HL-60 (cell line): ENCODE data around the gene ATP8A2.

ENCODE experiments used
- GABPA ChIP-seq: IDR thresholded peaks from 2 replicates; pipeline ENCODE4 v1.6.1; 2012; ENCODE audit warnings: low read depth
- POLR2AphosphoS5 ChIP-seq: IDR thresholded peaks from 2 replicates; pipeline ENCODE4 v1.6.1; 2012; ENCODE audit warnings: low read depth
- SPI1 ChIP-seq: IDR thresholded peaks from 2 replicates; pipeline ENCODE4 v1.6.1; 2012; ENCODE audit warnings: low read depth, mild to moderate bottlenecking, borderline replicate concordance
- TF ChIP-seq, protein P1 (sequence below): IDR thresholded peaks from one replicate; pipeline ENCODE4 v1.5.1; 2011; ENCODE audit warnings: low read length, control low read depth, inconsistent platforms; ENCODE audit not compliant: insufficient read depth
- TF ChIP-seq, protein P2 (sequence below): IDR thresholded peaks from 2 replicates; pipeline ENCODE4 v1.6.1; 2012; ENCODE audit warnings: low read depth; ENCODE audit not compliant: insufficient replicate concordance

DNA sequence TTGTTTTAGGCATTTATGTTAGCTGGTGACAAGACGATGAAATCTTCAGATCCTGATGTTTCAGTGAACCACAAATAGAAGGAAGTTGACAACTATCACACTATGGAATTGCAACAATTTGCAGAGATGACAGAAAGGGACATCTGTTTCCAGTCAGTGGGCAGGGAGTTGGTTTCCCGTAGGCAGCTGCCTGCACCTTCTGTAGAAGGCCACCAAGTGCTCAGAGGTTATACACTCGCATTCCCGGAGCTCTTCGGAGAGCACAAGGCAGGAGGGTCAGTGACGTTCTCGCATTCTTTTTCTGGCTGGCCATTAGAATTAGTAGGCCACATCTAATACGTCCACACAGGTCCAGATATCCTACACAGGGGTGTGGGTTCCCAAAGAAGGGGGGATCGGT, 550.6 kb downstream of the ATP8A2 start:
- TF ChIP-seq, protein P1, sequence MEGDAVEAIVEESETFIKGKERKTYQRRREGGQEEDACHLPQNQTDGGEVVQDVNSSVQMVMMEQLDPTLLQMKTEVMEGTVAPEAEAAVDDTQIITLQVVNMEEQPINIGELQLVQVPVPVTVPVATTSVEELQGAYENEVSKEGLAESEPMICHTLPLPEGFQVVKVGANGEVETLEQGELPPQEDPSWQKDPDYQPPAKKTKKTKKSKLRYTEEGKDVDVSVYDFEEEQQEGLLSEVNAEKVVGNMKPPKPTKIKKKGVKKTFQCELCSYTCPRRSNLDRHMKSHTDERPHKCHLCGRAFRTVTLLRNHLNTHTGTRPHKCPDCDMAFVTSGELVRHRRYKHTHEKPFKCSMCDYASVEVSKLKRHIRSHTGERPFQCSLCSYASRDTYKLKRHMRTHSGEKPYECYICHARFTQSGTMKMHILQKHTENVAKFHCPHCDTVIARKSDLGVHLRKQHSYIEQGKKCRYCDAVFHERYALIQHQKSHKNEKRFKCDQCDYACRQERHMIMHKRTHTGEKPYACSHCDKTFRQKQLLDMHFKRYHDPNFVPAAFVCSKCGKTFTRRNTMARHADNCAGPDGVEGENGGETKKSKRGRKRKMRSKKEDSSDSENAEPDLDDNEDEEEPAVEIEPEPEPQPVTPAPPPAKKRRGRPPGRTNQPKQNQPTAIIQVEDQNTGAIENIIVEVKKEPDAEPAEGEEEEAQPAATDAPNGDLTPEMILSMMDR, result no peak
- no peak for TF ChIP-seq POLR2AphosphoS5
- TF ChIP-seq, protein P2, sequence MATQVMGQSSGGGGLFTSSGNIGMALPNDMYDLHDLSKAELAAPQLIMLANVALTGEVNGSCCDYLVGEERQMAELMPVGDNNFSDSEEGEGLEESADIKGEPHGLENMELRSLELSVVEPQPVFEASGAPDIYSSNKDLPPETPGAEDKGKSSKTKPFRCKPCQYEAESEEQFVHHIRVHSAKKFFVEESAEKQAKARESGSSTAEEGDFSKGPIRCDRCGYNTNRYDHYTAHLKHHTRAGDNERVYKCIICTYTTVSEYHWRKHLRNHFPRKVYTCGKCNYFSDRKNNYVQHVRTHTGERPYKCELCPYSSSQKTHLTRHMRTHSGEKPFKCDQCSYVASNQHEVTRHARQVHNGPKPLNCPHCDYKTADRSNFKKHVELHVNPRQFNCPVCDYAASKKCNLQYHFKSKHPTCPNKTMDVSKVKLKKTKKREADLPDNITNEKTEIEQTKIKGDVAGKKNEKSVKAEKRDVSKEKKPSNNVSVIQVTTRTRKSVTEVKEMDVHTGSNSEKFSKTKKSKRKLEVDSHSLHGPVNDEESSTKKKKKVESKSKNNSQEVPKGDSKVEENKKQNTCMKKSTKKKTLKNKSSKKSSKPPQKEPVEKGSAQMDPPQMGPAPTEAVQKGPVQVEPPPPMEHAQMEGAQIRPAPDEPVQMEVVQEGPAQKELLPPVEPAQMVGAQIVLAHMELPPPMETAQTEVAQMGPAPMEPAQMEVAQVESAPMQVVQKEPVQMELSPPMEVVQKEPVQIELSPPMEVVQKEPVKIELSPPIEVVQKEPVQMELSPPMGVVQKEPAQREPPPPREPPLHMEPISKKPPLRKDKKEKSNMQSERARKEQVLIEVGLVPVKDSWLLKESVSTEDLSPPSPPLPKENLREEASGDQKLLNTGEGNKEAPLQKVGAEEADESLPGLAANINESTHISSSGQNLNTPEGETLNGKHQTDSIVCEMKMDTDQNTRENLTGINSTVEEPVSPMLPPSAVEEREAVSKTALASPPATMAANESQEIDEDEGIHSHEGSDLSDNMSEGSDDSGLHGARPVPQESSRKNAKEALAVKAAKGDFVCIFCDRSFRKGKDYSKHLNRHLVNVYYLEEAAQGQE, result no peak
- TF ChIP-seq GABPA, result no peak
- no peak for TF ChIP-seq SPI1
